Activated CD4-positive, alpha-beta T cell treated with anti-CD3 and anti-CD28 coated beads, Interleukin-2, amount 10 ng/mL, durations not matched to agents 7 days and 5 days (primary cell): ENCODE data around the gene INPP5K. TPM values are rescaled to one million over a fixed set of nuclear protein-coding genes. Genes with fewer than 3 reads are reported as not detected.
"Not testable (repeated sequence)": the region's sequence is repeated elsewhere in the genome, so short reads cannot be mapped to it uniquely, and the experiment has no call there.

Source experiments
- CTCF ChIA-PET: fragments of 350-600 bp; sonication (Branson Sonifier 250); formaldehyde crosslinking; loops from one replicate; lab custom pipeline; 2021; ENCODE audit warnings: antibody characterized with exemption; lab: Charles Lee
- POLR2A ChIA-PET: fragments of 350-600 bp; sonication (Branson Sonifier 250); formaldehyde crosslinking; loops from one replicate; lab custom pipeline; 2021; ENCODE audit warnings: antibody characterized with exemption; lab: Charles Lee
- DNase-seq: peaks from one replicate; pipeline ENCODE4 v3.0.0-alpha.2; 2020
- H3K27ac Mint-ChIP-seq: one replicate; pipeline ENCODE4 v1.8.0; 2021; ENCODE audit warnings: mild to moderate bottlenecking, moderate library complexity, mixed read lengths
- H3K27me3 Mint-ChIP-seq: one replicate; pipeline ENCODE4 v1.8.0; 2021; ENCODE audit warnings: mixed read lengths
- H3K36me3 Mint-ChIP-seq: one replicate; pipeline ENCODE4 v1.8.0; 2021; ENCODE audit warnings: low read depth, mixed read lengths
- H3K4me1 Mint-ChIP-seq: one replicate; pipeline ENCODE4 v1.8.0; 2021; ENCODE audit warnings: mixed read lengths
- H3K4me3 Mint-ChIP-seq: one replicate; pipeline ENCODE4 v1.8.0; 2021; ENCODE audit warnings: mild to moderate bottlenecking, moderate library complexity, mixed read lengths
- H3K9me3 Mint-ChIP-seq: one replicate; pipeline ENCODE4 v1.8.0; 2021; ENCODE audit warnings: mixed read lengths
- total RNA-seq, 2 experiments: library from RNA; stranded (reverse); gene quantifications; one replicate each; pipeline ENCODE4 v1.2.3, GENCODE V29; 2021

Gene INPP5K
- total RNA-seq, 2 experiments from 2014 or later, result 50.3 to 56.9 TPM

DNA sequence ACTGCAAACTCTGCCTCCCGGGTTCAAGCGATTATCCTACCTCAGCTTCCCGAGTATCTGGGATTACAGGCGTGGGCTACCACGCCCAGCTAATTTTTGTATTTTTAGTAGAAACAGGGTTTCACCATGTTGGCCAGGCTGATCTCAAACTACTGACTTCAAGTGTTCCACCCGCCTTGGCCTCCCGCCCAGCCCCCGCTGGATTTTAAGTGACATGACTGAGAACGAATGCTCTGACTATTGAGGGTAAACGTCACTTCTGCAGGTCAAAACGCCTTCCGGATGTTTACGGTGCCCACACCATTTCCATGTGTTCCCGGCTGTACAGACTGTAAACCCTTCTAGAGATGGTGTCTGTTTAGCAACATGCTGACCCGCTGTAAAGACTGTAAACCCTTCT, 23.4 kb upstream of the INPP5K start:
- H3K9me3 Mint-ChIP-seq, result no peaks in the 10 kb centered on the region
- peaks cover 15% of the 10 kb centered on the region for H3K36me3 Mint-ChIP-seq
- DNase-seq, result no peak
- no peaks in the 10 kb centered on the region for H3K27me3 Mint-ChIP-seq
- no peaks in the 10 kb centered on the region for H3K4me1 Mint-ChIP-seq
- CTCF ChIA-PET, result interaction anchor here (0.8 to 0.9 kb wide), 2 partner anchors 9 to 11 kb away, joined by 3 read pairs; no protein-coding TSS in a partner anchor
- H3K4me3 Mint-ChIP-seq, result no peak overlapping the region
- POLR2A ChIA-PET, result no interaction called here
- no peak overlapping the region for H3K27ac Mint-ChIP-seq

DNA sequence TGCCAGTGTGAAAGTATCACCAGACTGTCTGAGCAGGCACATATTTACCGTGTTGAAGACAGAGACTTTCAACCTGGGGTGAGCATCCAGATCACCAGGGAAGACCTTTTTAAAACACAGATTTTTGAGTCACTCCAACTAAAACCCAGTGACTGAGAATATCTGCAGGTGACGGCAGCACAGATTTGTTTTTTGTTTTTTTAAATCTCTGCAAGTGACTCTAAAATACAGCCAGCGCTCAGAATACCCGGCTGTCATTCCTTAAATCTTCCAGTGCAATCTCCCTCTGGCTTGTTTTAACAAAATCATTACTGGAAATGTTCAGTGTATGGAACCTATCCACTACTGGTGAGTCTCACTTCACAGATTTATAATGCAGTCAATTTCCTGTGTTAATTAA, 19.3 kb upstream of the INPP5K start:
- no peaks in the 10 kb centered on the region for H3K27me3 Mint-ChIP-seq
- no peak overlapping the region for H3K27ac Mint-ChIP-seq
- no peak for DNase-seq
- ChIA-PET POLR2A (no interaction called here), CTCF (no interaction called here)
- H3K36me3 Mint-ChIP-seq, result peaks cover 14% of the 10 kb centered on the region
- H3K4me1 Mint-ChIP-seq, result no peaks in the 10 kb centered on the region
- H3K4me3 Mint-ChIP-seq, result no peak overlapping the region
- H3K9me3 Mint-ChIP-seq, result no peaks in the 10 kb centered on the region

DNA sequence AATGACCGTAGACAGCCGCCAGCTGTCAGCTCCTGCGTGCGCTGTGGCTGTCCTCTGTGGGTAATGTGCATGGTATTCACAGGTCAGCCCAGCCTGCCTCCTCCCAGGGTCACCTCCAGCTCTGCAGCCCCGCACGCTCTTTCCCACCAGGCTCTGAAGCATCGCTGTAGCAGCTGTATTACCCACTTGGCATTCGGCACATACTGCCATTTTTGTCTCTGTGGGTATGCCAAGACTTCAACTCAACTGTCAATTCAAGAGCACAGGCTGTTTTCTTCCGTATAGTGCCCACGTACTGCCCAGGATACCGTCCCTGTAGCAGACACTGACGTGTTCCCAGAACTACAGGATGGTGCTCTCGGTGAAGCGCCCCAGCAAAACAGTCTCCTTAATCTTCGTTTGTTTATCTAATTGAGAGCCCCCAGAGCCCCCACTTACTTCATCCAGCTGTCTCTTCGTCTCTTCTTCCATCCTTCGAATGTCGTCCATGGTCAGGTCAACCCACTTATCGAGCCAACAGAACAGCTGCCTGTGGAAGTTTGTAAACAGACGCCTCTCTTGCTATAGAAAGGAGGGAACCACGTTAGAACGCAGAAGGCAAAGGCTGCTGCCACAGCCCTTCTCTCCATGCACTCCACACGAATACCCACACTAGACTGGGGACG, 17.4 kb upstream of the INPP5K start:
- H3K27ac Mint-ChIP-seq, result no peak overlapping the region
- H3K27me3 Mint-ChIP-seq, result no peaks in the 10 kb centered on the region
- no peaks in the 10 kb centered on the region for H3K9me3 Mint-ChIP-seq
- no peaks in the 10 kb centered on the region for H3K4me1 Mint-ChIP-seq
- ChIA-PET POLR2A (no interaction called here), CTCF (interaction anchor here (0.9 to 1.6 kb wide), 4 partner anchors 18 to 476 kb away, joined by 3 to 12 read pairs (median 3); partner anchors contain the start of gene INPP5K)
- peaks cover 8% of the 10 kb centered on the region for H3K36me3 Mint-ChIP-seq
- H3K4me3 Mint-ChIP-seq, result no peak overlapping the region
- no peak for DNase-seq

DNA sequence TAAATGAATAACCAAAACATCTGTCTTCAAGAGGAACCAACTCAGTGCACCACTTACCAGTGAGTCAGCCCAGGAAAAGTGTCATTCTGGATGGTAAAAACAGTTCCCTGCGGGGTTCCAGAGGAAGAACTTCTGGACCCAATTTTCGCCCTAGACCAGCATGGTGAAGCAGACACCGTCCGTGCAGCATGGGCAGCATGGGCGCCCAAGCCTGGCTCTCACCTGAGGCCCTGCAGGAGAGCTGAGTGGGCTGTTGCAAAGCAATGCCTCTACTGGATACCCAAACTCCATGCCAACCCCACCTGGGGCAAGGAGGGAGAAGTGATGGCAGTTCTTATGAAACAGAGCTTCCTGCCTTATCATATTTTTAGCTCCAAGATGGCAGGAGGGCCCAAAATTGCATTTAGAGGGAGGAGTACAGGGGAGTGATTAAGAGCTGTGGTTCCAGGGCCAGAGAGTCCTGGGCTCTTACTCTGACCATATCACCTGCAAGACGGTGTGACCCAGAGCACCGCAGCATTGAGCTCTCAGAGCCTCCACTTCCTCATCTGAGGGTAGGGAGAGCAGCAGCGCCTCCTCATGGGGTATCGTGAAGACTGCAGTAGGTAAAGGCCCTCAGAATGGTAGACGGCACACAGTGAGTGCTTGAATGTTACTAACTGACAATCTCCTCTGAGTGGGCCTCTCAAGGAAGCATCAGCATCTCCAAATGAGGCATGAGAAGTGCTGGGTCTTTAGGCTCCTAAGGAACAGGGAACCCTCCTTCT, 16.6 kb upstream of the INPP5K start:
- ChIA-PET CTCF (interaction anchor here (0.6 to 1.6 kb wide), 6 partner anchors 17 to 475 kb away, joined by 3 to 12 read pairs (median 3); partner anchors contain the start of genes INPP5K and RILP), POLR2A (no interaction called here)
- Mint-ChIP-seq H3K4me1 (no peaks in the 10 kb centered on the region), H3K36me3 (peaks cover 11% of the 10 kb centered on the region), H3K4me3 (no peak overlapping the region), H3K9me3 (no peaks in the 10 kb centered on the region), H3K27ac (no peak overlapping the region), H3K27me3 (no peaks in the 10 kb centered on the region)
- peak; percentile 51 for DNase-seq

DNA sequence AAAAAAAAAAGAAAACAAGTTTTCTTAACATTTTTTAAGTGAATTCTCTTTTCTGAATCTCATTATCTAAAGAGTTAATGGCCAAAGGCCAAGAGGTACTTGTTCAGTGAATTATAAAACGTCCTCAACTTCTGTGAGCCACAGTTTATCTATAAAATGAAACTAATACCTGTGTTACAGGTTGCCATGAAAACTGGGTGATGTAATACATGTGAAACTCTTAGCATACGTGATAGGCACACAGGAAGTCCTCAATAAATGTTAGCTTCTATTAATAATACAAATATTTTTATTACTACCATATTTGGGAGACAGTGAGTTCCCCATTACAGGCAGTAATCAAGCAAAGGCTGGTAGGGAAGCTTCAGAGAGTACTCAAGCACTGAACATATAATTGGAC, 13.5 kb upstream of the INPP5K start:
- Mint-ChIP-seq H3K27ac (no peak overlapping the region), H3K9me3 (no peaks in the 10 kb centered on the region), H3K4me3 (no peak overlapping the region), H3K4me1 (peaks cover 18% of the 10 kb centered on the region), H3K36me3 (peaks cover 18% of the 10 kb centered on the region), H3K27me3 (no peaks in the 10 kb centered on the region)
- ChIA-PET POLR2A (no interaction called here), CTCF (interaction anchor here (1.0 kb wide), 1 partner anchor 33 kb away, joined by 3 read pairs; no protein-coding TSS in a partner anchor)
- DNase-seq, result no peak

DNA sequence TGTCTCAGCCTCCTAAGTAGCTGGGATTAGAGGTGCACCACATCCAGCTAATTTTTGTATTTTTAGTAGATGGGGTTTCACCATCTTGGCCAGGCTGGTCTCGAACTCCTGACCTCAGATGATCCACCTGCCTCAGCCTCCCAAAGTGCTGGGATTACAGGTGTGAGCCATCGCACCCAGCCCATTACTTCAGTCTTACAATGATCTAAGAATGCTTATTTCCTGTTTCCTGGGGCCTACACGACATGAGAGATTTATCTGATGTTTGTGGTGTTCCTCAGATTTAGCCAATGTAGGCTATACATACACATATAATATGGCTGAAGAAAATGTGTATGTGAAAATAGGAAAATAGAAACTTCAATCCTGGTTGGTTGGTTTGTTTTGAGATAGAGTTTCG, 10.5 kb upstream of the INPP5K start:
- H3K4me3 Mint-ChIP-seq, H3K9me3 Mint-ChIP-seq, POLR2A ChIA-PET, H3K27me3 Mint-ChIP-seq, CTCF ChIA-PET: not testable (repeated sequence)
- peak overlapping the region; percentile 82 for H3K27ac Mint-ChIP-seq
- H3K4me1 Mint-ChIP-seq, result peaks cover 18% of the 10 kb centered on the region
- H3K36me3 Mint-ChIP-seq, result peaks cover 13% of the 10 kb centered on the region
- peak; percentile 33 for DNase-seq

DNA sequence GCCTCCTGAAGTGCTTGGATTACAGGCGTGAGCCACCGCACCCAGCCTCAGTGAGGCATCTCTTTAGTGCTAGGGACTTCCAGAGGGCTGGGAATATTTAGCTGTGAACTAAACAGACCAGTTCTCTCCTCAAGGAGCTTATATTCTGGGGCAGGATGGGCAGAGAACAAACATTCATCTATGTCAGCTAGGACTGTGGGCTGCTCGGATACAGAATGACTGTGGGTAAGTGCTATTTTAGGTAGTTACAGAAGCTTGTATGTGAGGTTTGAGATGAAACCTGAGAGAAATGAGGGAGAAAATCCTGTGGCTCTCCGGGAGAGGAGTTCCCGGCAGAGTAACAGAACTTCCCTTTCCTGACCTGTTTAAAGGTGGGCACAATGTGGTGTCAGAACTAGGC, 6.2 kb upstream of the INPP5K start:
- H3K4me1 Mint-ChIP-seq, result peaks cover 32% of the 10 kb centered on the region
- H3K27ac Mint-ChIP-seq, result no peak overlapping the region
- POLR2A ChIA-PET, result no interaction called here
- CTCF ChIA-PET, result interaction anchor here (0.5 kb wide), 1 partner anchor 178 kb away, joined by 3 read pairs; no protein-coding TSS in a partner anchor
- H3K36me3 Mint-ChIP-seq, result peaks cover 17% of the 10 kb centered on the region
- no peak overlapping the region for H3K4me3 Mint-ChIP-seq
- no peaks in the 10 kb centered on the region for H3K27me3 Mint-ChIP-seq
- no peaks in the 10 kb centered on the region for H3K9me3 Mint-ChIP-seq
- no peak for DNase-seq

DNA sequence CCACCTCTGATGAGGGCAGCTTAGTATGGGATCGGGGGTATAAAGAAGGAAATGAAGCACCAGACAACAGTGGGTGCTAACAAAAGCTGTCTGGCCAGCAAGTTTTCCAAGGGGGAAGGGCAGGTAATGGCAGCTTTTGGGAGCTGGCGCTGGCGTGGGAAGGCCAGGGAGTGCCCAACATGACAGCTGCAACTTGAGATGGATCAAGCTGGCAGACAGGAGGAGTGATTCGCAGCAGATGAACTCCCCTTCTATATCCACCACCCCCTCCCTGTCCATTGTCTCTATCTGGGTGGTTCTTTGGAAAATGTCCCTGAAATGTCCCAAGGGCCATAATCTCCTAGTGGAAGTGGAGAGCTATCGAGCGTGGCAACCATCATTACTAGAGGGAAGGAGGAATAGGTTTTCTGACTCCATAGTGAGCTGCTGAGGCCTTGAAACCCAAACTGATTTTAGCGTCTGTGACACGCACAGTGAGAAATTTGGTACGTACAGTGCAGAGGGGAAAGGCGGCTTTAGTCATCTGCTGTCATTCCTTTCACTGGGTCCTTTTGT, 4.8 kb upstream of the INPP5K start:
- no peak overlapping the region for H3K27ac Mint-ChIP-seq
- DNase-seq, result no peak
- H3K36me3 Mint-ChIP-seq, result peaks cover 15% of the 10 kb centered on the region
- H3K9me3 Mint-ChIP-seq, result no peaks in the 10 kb centered on the region
- ChIA-PET POLR2A (no interaction called here), CTCF (interaction anchor here (0.6 to 1.4 kb wide), 2 partner anchors 25 to 310 kb away, joined by 3 to 4 read pairs; no protein-coding TSS in a partner anchor)
- no peaks in the 10 kb centered on the region for H3K27me3 Mint-ChIP-seq
- peaks cover 22% of the 10 kb centered on the region for H3K4me1 Mint-ChIP-seq
- H3K4me3 Mint-ChIP-seq, result no peak overlapping the region

DNA sequence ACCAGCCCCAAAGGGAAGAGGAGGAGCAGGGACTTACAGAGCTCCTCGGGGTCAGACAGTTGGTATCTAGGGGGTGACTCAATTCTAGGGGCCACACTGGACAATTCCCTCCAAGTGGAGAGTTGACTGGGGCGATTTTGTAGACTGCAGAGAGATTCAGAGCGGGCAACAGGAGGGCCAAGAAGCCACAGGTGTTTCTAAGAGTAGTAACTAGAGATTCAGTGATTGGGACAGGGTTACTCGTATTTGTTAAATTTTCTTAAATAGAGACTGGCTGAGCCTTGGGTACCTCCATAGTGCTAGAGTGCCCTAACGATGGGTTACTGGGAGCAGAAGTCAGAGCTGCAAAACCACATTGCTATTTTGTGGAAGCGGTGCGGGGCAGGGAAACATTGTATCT, 3.3 kb upstream of the INPP5K start:
- H3K9me3 Mint-ChIP-seq, result no peaks in the 10 kb centered on the region
- DNase-seq, result no peak
- no peaks in the 10 kb centered on the region for H3K27me3 Mint-ChIP-seq
- ChIA-PET POLR2A (no interaction called here), CTCF (interaction anchor here (0.6 to 1.4 kb wide), 4 partner anchors 24 to 463 kb away, joined by 3 to 5 read pairs (median 3); no protein-coding TSS in a partner anchor)
- peak overlapping the region; percentile 63 for H3K27ac Mint-ChIP-seq
- H3K4me3 Mint-ChIP-seq, result no peak overlapping the region
- H3K36me3 Mint-ChIP-seq, result peaks cover 9% of the 10 kb centered on the region
- H3K4me1 Mint-ChIP-seq, result peaks cover 25% of the 10 kb centered on the region

DNA sequence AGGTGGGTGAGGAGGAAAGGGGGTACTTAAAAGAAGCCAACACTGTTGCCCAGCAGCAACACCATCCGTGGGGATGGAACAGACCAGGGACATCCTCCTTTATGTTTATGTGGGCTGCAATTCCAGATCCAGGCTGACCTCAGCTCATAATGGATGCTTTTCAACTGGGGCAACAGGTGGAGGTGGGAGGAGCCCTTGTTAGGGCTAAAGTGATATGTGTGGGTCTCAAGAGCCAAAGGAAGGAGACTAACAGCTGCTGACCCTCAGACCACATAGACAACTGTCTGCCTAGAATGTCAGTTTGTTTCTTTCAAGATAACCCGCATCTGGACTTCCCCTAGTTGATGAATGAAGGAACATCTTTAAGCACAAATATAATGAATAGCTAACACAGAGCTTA, 2.0 kb upstream of the INPP5K start:
- Mint-ChIP-seq H3K9me3 (no peaks in the 10 kb centered on the region), H3K27ac (peak overlapping the region; percentile 69), H3K4me3 (peak overlapping the region; percentile 90), H3K36me3 (peaks cover 17% of the 10 kb centered on the region), H3K4me1 (peaks cover 30% of the 10 kb centered on the region), H3K27me3 (no peaks in the 10 kb centered on the region)
- ChIA-PET POLR2A (no interaction called here), CTCF (interaction anchor here (0.8 to 1.2 kb wide), 2 partner anchors 11 to 31 kb away, joined by 3 read pairs; no protein-coding TSS in a partner anchor)
- DNase-seq, result no peak

DNA sequence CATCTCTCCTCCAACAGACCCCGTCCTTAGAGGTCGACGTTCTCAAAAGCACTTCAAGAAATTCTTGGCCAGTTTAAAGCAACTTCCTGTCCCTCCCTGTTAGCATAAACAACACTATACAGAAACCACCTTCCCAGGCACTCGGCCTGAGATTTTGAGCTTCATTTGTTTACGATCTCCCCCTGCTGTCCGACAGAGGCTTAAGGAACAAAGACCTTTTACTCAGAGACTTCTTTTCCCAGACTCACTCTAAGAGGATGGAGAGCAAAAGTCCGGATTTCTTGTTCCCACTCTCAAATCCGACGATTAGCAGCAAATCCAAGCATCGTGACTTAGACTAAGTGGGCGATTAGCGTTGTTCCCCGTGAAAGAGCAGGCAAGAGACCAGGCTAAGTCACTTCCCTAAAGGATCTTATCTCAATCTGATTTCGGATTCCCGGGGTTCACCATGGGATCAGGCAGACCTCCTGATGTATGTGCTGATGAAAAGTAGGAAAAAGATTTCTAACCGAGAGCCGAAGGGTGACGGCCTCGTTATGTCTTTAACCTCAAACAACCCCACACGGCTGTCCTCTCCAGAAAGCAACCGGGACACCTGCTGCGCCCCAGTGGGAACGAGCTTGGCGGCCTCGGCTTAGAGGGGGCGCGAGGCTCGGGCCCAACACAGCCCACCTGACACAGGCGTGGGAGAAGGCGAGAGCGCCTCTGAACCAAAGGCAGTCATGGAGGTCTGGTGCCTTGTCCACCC, 598 bp downstream of the INPP5K start:
- ChIA-PET CTCF (interaction anchor here (0.6 to 2.8 kb wide), 27 partner anchors 11 to 256 kb away, joined by 3 to 23 read pairs (median 4); partner anchors contain the start of genes MYO1C, PITPNA, RILP and YWHAE), POLR2A (interaction anchor here (0.9 kb wide), 2 partner anchors 28 to 151 kb away, joined by 3 to 5 read pairs; no protein-coding TSS in a partner anchor)
- no peaks in the 10 kb centered on the region for H3K9me3 Mint-ChIP-seq
- peak overlapping the region; percentile 90 for H3K4me3 Mint-ChIP-seq
- H3K4me1 Mint-ChIP-seq, result peaks cover 30% of the 10 kb centered on the region
- DNase-seq, result peak; percentile 76
- H3K27ac Mint-ChIP-seq, result peak overlapping the region; percentile 95
- no peaks in the 10 kb centered on the region for H3K27me3 Mint-ChIP-seq
- peaks cover 22% of the 10 kb centered on the region for H3K36me3 Mint-ChIP-seq

DNA sequence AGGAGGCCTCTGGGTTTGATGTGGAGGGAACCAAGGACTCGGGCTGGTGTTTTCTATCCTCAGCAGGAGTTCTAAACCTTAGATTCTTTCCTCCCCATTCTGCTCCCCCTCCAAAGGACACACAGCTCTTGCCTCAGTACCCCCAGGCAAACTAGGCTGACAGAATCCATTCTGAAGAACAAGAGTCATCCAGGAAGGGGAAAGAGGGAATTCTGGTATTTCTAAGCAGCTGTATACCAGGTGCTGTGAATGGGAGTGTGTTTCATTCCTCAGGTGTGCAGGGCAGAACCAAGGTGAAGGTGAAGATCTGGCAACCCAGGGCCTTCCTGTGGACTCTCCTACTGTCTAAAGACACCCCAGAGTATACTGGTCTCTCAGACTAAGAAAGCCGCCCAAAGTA, 4.1 kb downstream of the INPP5K start:
- Mint-ChIP-seq H3K4me3 (no peak overlapping the region), H3K27ac (no peak overlapping the region), H3K36me3 (peaks cover 29% of the 10 kb centered on the region), H3K27me3 (no peaks in the 10 kb centered on the region), H3K4me1 (peaks cover 30% of the 10 kb centered on the region), H3K9me3 (no peaks in the 10 kb centered on the region)
- POLR2A ChIA-PET, result interaction anchor here (0.6 kb wide), 1 partner anchor 10 kb away, joined by 5 read pairs; no protein-coding TSS in a partner anchor
- CTCF ChIA-PET, result interaction anchor here (0.6 to 1.7 kb wide), 3 partner anchors 123 to 147 kb away, joined by 4 to 5 read pairs (median 4); partner anchors contain the start of gene RILP
- no peak for DNase-seq
